D721Med (cell line): ENCODE measurements around the gene NACA.

ENCODE experiments used
- DNase-seq: peaks from one replicate; pipeline ENCODE4 v3.0.0; 2011; ENCODE audit warnings: low spot score; ENCODE audit not compliant: insufficient read length
- FAIRE-seq: peaks from 2 replicates; lab custom pipeline; 2011; peaks lifted over from hg19 to GRCh38; lab: Jason Lieb, UNC
- TF ChIP-seq, protein P1 (sequence below): IDR thresholded peaks from 2 replicates; pipeline ENCODE4 v1.5.1; 2012; ENCODE audit warnings: mild to moderate bottlenecking, control low read depth; ENCODE audit not compliant: insufficient read depth; ENCODE audit errors: missing control alignments

Gene NACA

DNA sequence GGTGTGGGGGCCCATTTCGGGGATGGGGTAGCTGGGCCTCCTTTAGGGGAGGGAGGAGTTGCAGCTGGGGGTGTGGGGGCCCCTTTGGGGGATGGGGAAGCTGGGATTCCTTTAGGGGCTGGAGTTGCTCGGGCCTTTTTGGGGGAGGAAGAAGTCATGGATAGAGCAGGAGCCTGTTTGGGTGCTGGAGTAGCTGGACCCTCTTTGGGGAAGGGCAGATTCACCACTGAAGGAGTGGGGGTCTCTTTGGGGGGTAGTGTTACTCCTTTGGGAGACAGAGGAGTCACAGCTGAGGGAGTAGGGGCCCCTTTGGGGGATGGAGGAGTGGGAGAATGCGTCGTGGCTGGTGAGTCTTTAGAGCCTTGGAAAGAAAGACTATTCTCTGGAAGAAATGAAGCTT is 6.5 kb downstream of the NACA start:
- TF ChIP-seq, protein P1, sequence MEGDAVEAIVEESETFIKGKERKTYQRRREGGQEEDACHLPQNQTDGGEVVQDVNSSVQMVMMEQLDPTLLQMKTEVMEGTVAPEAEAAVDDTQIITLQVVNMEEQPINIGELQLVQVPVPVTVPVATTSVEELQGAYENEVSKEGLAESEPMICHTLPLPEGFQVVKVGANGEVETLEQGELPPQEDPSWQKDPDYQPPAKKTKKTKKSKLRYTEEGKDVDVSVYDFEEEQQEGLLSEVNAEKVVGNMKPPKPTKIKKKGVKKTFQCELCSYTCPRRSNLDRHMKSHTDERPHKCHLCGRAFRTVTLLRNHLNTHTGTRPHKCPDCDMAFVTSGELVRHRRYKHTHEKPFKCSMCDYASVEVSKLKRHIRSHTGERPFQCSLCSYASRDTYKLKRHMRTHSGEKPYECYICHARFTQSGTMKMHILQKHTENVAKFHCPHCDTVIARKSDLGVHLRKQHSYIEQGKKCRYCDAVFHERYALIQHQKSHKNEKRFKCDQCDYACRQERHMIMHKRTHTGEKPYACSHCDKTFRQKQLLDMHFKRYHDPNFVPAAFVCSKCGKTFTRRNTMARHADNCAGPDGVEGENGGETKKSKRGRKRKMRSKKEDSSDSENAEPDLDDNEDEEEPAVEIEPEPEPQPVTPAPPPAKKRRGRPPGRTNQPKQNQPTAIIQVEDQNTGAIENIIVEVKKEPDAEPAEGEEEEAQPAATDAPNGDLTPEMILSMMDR = no peak
- DNase-seq (no peak), FAIRE-seq (no peak)

DNA sequence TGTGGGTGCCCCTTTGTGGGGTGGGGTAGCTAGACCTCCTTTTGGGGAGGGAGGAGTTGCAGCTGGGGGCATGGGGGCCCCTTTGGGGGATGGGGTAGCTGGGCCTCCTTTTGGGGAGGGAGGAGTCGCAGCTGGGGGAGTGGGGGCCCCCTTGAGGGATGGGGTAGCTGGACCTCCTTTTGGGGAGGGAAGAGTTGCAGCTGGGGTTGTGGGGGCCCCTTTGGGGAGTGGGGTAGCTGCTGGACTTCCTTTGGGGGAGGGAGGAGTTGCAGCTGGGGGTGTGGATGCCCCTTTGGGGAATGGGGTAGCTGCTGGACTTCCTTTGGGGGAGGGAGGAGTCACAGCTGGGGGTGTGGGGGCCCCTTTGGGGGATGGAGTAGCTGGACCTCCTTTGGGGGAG is 7.0 kb downstream of the NACA start:
- TF ChIP-seq, protein P1 = no peak
- DNase-seq (no peak), FAIRE-seq (no peak)

DNA sequence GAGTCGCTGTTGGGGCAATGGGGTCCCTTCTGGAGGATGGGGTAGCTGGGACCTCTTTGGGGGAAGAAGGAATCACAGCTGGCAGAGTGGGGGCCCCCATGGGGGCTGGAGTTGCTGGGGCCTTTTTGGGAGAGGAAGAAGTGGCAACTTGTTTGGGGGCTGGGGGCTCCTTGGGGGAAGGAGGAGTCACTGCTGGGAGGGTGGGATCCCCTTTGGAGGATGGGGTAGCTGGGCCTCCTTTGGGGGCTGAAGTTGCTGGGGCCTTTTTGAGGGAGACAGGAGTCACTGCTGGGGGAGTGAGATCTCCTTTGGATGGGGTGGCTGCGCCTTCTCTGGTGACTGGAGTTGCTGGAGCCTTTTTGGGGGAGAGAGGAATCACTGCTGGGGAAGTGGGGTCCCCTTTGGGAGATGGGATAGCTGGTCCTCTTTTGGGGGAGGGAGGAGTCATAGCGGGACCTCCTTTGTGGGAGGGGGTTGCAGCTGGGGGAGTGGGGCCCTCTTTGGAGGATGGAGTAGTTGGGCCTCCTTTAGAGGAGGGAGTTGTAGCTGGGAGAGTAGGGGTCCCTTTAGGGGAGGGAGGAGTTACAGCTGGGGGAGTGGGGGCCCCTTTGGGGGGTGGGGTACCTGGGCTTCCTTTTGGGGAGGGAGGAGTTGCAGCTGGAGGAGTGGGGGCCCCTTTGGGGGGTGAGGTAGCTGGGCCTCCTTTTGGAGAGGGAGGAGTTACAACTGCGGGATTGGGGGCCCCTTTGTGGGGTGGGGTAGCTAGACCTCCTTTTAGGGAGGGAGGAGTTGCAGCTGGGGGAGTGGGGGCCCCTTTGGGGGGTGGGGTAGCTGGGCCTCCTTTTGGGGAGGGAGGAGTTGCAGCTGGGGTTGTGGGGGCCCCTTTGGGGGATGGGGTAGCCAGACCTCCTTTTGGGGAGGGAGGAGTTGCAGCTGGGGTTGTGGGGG is 7.9 kb downstream of the NACA start:
- DNase-seq (no peak), FAIRE-seq (no peak)
- TF ChIP-seq, protein P1 = no peak

DNA sequence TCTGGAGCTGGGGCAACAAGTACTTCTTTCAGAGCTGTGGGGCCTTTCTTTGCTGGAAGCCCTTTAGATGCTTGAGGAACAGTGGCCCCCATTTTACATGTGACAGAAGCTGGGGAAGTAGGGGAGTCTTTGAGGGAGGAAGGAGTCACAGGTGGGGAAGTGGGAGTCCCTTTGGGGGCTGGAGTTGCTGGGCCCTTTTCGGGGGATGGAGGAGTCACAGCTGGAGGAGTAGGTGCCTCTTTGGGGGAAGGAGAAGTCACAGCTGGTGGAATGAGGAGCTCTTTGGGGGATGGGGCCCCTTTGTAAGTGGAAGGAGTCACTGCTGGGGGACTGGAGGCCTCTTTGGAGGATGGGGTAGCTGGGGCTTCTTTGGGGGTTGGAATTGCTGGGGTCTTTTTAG is 8.6 kb downstream of the NACA start:
- no peak for DNase-seq
- TF ChIP-seq, protein P1 = no peak
- no peak for FAIRE-seq

DNA sequence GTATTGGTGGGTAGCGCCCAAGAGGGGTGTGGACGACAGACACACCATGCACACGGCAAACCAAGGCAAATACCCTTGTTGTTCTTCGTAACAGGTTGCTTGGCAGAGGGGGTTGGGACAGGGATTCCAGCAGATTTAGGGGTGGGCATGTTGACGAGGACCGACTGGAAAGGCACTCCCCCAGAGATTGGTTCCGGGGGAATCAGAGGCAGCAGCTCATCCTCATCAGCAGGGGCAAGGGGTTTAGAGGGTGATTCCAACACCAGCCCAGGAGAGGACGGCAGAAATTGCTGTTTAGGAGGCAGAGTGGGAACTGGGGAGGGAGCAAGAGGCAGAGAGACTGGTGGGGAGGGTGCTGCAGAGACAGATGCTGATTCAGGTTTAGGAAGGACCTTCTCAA is 9.3 kb downstream of the NACA start:
- FAIRE-seq (no peak), DNase-seq (no peak)
- TF ChIP-seq, protein P1 = no peak

DNA sequence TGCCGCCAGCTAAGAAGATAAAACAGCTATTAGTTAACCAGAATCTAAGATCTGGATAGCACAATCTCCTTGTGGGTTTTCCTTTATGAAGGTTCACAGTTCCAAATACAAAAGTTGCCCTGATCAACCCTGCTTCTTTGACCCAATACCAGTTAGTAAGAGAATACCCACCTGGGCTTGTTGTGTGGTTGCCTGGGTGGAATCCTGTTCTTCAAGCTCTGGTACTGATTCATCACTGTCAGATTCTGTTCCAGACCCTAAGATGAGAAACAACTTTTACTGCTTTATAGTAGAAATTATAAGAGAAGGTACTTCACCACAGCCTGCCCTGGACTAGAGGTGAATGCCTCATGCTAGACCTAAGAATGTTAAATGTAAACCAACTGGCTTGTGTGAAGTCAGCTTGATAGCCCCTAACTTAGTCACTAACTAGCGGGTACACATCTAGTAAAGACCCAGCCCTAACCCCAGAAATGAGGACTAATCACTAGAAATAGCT is 10.6 kb downstream of the NACA start:
- TF ChIP-seq, protein P1 = no peak
- DNase-seq = no peak
- no peak for FAIRE-seq

DNA sequence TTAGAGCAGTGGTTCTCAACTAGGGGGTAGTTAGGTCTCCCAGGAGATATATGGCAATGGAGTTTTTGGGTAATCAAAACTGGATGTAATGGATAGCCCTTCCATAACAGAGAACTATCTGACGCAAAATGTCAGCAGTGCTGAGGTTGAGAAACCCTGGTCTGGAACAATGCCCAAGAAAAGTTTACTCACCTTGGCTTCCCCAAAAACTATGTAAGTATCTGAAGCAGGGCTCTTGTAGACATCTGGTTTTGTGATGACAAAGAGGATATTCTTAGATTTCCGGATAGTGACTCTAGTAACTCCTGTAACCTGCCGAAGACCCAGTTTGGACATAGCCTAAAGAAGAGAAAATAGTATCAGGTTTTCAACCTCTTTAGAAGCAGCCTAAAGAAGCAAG is 11.8 kb downstream of the NACA start:
- FAIRE-seq (no peak), DNase-seq (no peak)
- TF ChIP-seq, protein P1 = no peak
